Measurements from ENCODE around the gene IL27RA.

The IL27RA gene

GRCh38 chr19:13997631-13997962 is 34.0 kb upstream of the IL27RA start:
- H4K20me1 ChIP-seq (ENCODE audit: insufficient read depth) = no peaks in the 10 kb centered on the region
- peaks cover 5% of the 10 kb centered on the region for H3K4me1 ChIP-seq (ENCODE audit: low read depth, poor library complexity, severe bottlenecking)
- no peaks in the 10 kb centered on the region for H3K27me3 ChIP-seq (ENCODE audit: insufficient read depth, low read depth)
- no peaks in the 10 kb centered on the region for H3K36me3 ChIP-seq (ENCODE audit: insufficient read depth)
- no peak overlapping the region for H3K9ac ChIP-seq
- no peak overlapping the region for H3K27ac ChIP-seq
- H3K4me2 ChIP-seq = no peak overlapping the region
- TF ChIP-seq CTCF (conservative IDR thresholded peaks at IDR 0.05; ENCODE audit: low read depth, low read length) = no peak
- H2AFZ ChIP-seq (ENCODE audit: low read depth) = no peak overlapping the region
- H3K4me3 ChIP-seq (IDR thresholded peaks at IDR 0.05; ENCODE audit: insufficient read depth, low read depth, low read length) = no peak overlapping the region
- H3K79me2 ChIP-seq (ENCODE audit: insufficient read depth, low read depth) = no peaks in the 10 kb centered on the region

- Histone ChIP-seq H3K27ac (no peak overlapping the region), H3K4me1 (ENCODE audit: low read depth, poor library complexity, severe bottlenecking) (peaks cover 6% of the 10 kb centered on the region), H3K4me3 (IDR thresholded peaks at IDR 0.05; ENCODE audit: insufficient read depth, low read depth, low read length) (no peak overlapping the region), H3K27me3 (ENCODE audit: insufficient read depth, low read depth) (no peaks in the 10 kb centered on the region), H3K9ac (no peak overlapping the region), H3K79me2 (ENCODE audit: insufficient read depth, low read depth) (no peaks in the 10 kb centered on the region), H3K36me3 (ENCODE audit: insufficient read depth) (no peaks in the 10 kb centered on the region), H3K4me2 (no peak overlapping the region), H4K20me1 (ENCODE audit: insufficient read depth) (no peaks in the 10 kb centered on the region), H2AFZ (ENCODE audit: low read depth) (no peak overlapping the region)
- no peak for TF ChIP-seq CTCF (conservative IDR thresholded peaks at IDR 0.05; ENCODE audit: low read depth, low read length)
These were observed 33.1 kb upstream of the IL27RA start for GRCh38 chr19:13998426-13998825.

- H3K27ac ChIP-seq = no peak overlapping the region
- no peaks in the 10 kb centered on the region for H3K27me3 ChIP-seq (ENCODE audit: insufficient read depth, low read depth)
- no peak overlapping the region for H3K9ac ChIP-seq
- no peaks in the 10 kb centered on the region for H3K79me2 ChIP-seq (ENCODE audit: insufficient read depth, low read depth)
- TF ChIP-seq CTCF (conservative IDR thresholded peaks at IDR 0.05; ENCODE audit: low read depth, low read length) = no peak
- H3K36me3 ChIP-seq (ENCODE audit: insufficient read depth) = no peaks in the 10 kb centered on the region
- peaks cover 6% of the 10 kb centered on the region for H3K4me1 ChIP-seq (ENCODE audit: low read depth, poor library complexity, severe bottlenecking)
- no peak overlapping the region for H3K4me3 ChIP-seq (IDR thresholded peaks at IDR 0.05; ENCODE audit: insufficient read depth, low read depth, low read length)
- H3K4me2 ChIP-seq = no peak overlapping the region
- no peaks in the 10 kb centered on the region for H4K20me1 ChIP-seq (ENCODE audit: insufficient read depth)
- no peak overlapping the region for H2AFZ ChIP-seq (ENCODE audit: low read depth)
These were observed 32.5 kb upstream of the IL27RA start for GRCh38 chr19:13999085-13999484.

- Histone ChIP-seq H3K4me1 (ENCODE audit: low read depth, poor library complexity, severe bottlenecking) (peaks cover 14% of the 10 kb centered on the region), H3K79me2 (ENCODE audit: insufficient read depth, low read depth) (no peaks in the 10 kb centered on the region), H3K36me3 (ENCODE audit: insufficient read depth) (no peaks in the 10 kb centered on the region), H4K20me1 (ENCODE audit: insufficient read depth) (no peaks in the 10 kb centered on the region), H3K27ac (no peak overlapping the region), H2AFZ (ENCODE audit: low read depth) (no peak overlapping the region), H3K9ac (no peak overlapping the region), H3K4me2 (no peak overlapping the region), H3K4me3 (IDR thresholded peaks at IDR 0.05; ENCODE audit: insufficient read depth, low read depth, low read length) (no peak overlapping the region), H3K27me3 (ENCODE audit: insufficient read depth, low read depth) (no peaks in the 10 kb centered on the region)
- no peak for TF ChIP-seq CTCF (conservative IDR thresholded peaks at IDR 0.05; ENCODE audit: low read depth, low read length)
These were observed 30.7 kb upstream of the IL27RA start for GRCh38 chr19:14000691-14001375.

All from KMS-11 (cell line).